WI38 (cell line): Measurements from ENCODE around the gene YIPF5.

Source experiments
- H3K4me3 ChIP-seq: 2 replicates; pipeline ENCODE4 v1.5.1; 2011; ENCODE audit warnings: low read depth, mild to moderate bottlenecking, control low read depth, low read length
- CTCF ChIP-seq: IDR thresholded peaks from 2 replicates; pipeline ENCODE4 v1.5.1; 2012; ENCODE audit warnings: low read depth, mild to moderate bottlenecking, control low read depth, low read length

YIPF5 gene

GRCh38 chr5:144203750-144204596 is 33.5 kb upstream of the YIPF5 start:
- peak; percentile 70 for TF ChIP-seq CTCF
- no peak overlapping the region for H3K4me3 ChIP-seq

GRCh38 chr5:144202726-144203125 is 32.3 kb upstream of the YIPF5 start:
- no peak for TF ChIP-seq CTCF
- no peak overlapping the region for H3K4me3 ChIP-seq

GRCh38 chr5:144202072-144202471 is 31.6 kb upstream of the YIPF5 start:
- no peak overlapping the region for H3K4me3 ChIP-seq
- no peak for TF ChIP-seq CTCF

GRCh38 chr5:144201588-144201987 is 31.1 kb upstream of the YIPF5 start:
- TF ChIP-seq CTCF, result no peak
- no peak overlapping the region for H3K4me3 ChIP-seq

- no peak overlapping the region; the same call in 1 of the 2 replicates for H3K4me3 ChIP-seq
- no peak for TF ChIP-seq CTCF
Measured at GRCh38 chr5:144198386-144198785, 27.9 kb upstream of the YIPF5 start.

- TF ChIP-seq CTCF, result no peak
- no peak overlapping the region for H3K4me3 ChIP-seq
Measured at GRCh38 chr5:144196612-144197011, 26.2 kb upstream of the YIPF5 start.

- H3K4me3 ChIP-seq, result no peak overlapping the region
- TF ChIP-seq CTCF, result no peak
Measured at GRCh38 chr5:144195448-144195847, 25.0 kb upstream of the YIPF5 start.
